Progenitor cell of endocrine pancreas (in vitro differentiated cells): ENCODE results near the gene IGSF9B. TPM values are rescaled to one million over a fixed set of nuclear protein-coding genes. Genes with fewer than 3 reads are reported as not detected.
A peak's percentile ranks its signal among the peaks of the same experiment; 100 is the strongest.

Experiments
- DNase-seq: peaks from one replicate; pipeline ENCODE4 v3.0.0; 2021; ENCODE audit warnings: low spot score; ENCODE audit not compliant: unreplicated experiment
- H3K27ac Mint-ChIP-seq: 2 replicates; pipeline ENCODE4 v1.8.0; 2021; ENCODE audit warnings: mild to moderate bottlenecking, moderate library complexity, mixed read lengths
- H3K27me3 Mint-ChIP-seq: 2 replicates; pipeline ENCODE4 v1.8.0; 2021; ENCODE audit warnings: mixed read lengths
- H3K36me3 Mint-ChIP-seq: 2 replicates; pipeline ENCODE4 v1.8.0; 2022; ENCODE audit warnings: mixed read lengths; ENCODE audit not compliant: insufficient read depth
- H3K4me1 Mint-ChIP-seq: 2 replicates; pipeline ENCODE4 v1.8.0; 2021; ENCODE audit warnings: low read depth, mixed read lengths
- H3K4me3 Mint-ChIP-seq: 2 replicates; pipeline ENCODE4 v1.8.0; 2021; ENCODE audit warnings: low read depth, mild to moderate bottlenecking, moderate library complexity, mixed read lengths
- H3K9me3 Mint-ChIP-seq: 2 replicates; pipeline ENCODE4 v1.8.0; 2021; ENCODE audit warnings: low read depth, mixed read lengths
- total RNA-seq: library from RNA; stranded (reverse); gene quantifications from 2 replicates; pipeline ENCODE4 v1.2.1, GENCODE V29; 2021
- TF ChIP-seq, protein P1 (sequence below): fragments of 200-600 bp; sonication (generic); IDR thresholded peaks from one replicate; pipeline ENCODE4 v1.5.0; 2021; ENCODE audit warnings: antibody characterized with exemption, mild to moderate bottlenecking; ENCODE audit not compliant: unreplicated experiment

IGSF9B gene
- total RNA-seq, 1 donor from 2014 or later = 7.8 TPM

DNA sequence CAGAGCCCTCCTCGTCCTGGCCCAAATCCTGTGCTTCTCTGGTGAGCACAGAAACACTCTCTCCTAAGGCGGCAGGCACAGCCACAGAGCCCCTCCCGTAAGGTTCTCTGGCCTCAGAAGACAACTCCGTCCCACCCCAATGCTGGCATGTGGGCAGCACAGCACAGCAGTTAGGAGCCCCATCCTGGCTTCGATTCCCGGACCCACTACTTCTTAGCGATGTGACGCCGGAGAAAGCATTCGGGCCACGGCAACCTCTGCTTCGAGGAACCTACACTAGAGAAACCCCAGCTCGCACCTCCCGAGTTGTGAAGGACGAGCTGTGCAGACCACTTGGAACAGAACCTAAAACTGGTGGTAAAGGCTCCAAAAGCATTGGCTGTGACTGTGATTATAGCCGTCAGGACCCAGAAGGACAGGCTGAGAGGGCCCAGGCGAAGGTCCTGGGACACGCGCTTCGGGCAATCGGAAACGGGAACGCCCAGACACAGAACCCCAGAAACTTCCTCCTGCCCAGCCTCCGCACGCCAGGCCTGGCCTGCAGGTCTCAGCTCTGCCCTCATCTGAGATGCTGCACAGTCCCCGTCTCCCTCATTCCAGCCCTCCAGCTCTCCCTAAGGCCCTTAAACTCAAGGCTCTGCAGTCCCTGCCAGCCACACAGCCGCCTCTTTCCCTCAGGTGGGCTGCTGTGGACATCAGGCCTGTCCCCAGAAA is 26.6 kb downstream of the IGSF9B start:
- H3K4me1 Mint-ChIP-seq = peaks cover 5% of the 10 kb centered on the region
- no peaks in the 10 kb centered on the region for H3K9me3 Mint-ChIP-seq
- TF ChIP-seq, protein P1, sequence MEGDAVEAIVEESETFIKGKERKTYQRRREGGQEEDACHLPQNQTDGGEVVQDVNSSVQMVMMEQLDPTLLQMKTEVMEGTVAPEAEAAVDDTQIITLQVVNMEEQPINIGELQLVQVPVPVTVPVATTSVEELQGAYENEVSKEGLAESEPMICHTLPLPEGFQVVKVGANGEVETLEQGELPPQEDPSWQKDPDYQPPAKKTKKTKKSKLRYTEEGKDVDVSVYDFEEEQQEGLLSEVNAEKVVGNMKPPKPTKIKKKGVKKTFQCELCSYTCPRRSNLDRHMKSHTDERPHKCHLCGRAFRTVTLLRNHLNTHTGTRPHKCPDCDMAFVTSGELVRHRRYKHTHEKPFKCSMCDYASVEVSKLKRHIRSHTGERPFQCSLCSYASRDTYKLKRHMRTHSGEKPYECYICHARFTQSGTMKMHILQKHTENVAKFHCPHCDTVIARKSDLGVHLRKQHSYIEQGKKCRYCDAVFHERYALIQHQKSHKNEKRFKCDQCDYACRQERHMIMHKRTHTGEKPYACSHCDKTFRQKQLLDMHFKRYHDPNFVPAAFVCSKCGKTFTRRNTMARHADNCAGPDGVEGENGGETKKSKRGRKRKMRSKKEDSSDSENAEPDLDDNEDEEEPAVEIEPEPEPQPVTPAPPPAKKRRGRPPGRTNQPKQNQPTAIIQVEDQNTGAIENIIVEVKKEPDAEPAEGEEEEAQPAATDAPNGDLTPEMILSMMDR = no peak
- peaks cover 3% of the 10 kb centered on the region for H3K27me3 Mint-ChIP-seq
- H3K27ac Mint-ChIP-seq = no peak overlapping the region
- no peak overlapping the region for H3K4me3 Mint-ChIP-seq
- peaks cover 1% of the 10 kb centered on the region for H3K36me3 Mint-ChIP-seq
- DNase-seq = no peak

DNA sequence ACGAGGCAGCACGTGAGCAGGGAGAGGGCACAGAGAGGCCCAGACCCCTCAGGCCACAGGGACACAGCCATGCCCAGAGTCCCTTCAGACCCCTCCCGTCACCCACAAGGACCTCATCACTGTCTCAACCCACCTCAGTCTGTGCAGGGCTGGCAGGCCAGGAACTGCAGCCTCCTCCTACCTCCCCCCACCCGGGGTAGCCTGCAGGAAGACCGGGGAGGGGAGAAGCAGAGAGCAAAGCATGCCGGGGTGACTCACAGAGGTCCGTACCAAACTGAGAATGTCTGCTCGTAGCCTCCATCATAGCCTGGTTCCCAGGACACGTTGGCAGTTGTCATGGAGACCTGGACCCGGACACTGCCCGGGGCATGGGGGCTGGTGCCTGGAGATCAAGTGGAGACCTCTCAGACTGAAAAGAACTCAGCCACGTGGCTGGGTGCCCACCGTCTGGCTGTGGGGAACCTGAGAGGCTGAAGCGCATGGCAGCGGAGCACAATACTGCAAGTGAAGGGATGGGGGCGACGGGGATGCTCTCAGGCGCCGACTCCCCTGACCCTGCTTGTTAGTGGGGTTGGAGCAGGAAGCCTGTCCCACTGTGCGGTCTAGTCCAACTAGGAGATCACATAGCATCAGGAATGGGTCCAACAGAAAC is 27.2 kb downstream of the IGSF9B start:
- no peak for DNase-seq
- H3K36me3 Mint-ChIP-seq = no peaks in the 10 kb centered on the region
- H3K4me1 Mint-ChIP-seq = peaks cover 3% of the 10 kb centered on the region
- peaks cover 3% of the 10 kb centered on the region for H3K27me3 Mint-ChIP-seq
- no peaks in the 10 kb centered on the region for H3K9me3 Mint-ChIP-seq
- H3K4me3 Mint-ChIP-seq = no peak overlapping the region
- H3K27ac Mint-ChIP-seq = no peak overlapping the region
- TF ChIP-seq, protein P1 = no peak

DNA sequence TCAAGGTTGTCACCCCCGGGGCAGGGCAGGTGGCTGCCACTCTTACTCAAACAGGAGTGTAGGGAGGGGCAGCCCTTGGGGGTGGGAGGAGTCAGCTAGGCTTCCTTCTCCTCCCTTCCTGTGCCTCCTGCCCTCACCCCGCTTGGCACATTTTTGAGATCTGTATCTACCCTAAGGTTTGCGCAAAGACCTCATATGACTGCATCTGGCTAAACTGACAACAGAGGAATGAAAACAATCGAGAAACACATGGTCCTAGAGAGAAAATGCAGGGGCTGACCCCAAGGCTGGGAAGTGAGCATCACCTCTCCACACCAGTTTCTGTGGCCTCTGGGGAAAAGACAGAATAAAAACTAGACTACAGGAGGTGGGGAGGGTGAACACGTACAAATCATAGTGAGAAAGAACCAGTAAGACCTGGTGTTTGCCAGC is 28.1 kb downstream of the IGSF9B start:
- no peaks in the 10 kb centered on the region for H3K36me3 Mint-ChIP-seq
- no peak overlapping the region for H3K27ac Mint-ChIP-seq
- H3K4me1 Mint-ChIP-seq = peaks cover 3% of the 10 kb centered on the region
- no peak overlapping the region for H3K4me3 Mint-ChIP-seq
- H3K27me3 Mint-ChIP-seq = peaks cover 3% of the 10 kb centered on the region
- TF ChIP-seq, protein P1 = no peak
- no peak for DNase-seq
- H3K9me3 Mint-ChIP-seq = no peaks in the 10 kb centered on the region

DNA sequence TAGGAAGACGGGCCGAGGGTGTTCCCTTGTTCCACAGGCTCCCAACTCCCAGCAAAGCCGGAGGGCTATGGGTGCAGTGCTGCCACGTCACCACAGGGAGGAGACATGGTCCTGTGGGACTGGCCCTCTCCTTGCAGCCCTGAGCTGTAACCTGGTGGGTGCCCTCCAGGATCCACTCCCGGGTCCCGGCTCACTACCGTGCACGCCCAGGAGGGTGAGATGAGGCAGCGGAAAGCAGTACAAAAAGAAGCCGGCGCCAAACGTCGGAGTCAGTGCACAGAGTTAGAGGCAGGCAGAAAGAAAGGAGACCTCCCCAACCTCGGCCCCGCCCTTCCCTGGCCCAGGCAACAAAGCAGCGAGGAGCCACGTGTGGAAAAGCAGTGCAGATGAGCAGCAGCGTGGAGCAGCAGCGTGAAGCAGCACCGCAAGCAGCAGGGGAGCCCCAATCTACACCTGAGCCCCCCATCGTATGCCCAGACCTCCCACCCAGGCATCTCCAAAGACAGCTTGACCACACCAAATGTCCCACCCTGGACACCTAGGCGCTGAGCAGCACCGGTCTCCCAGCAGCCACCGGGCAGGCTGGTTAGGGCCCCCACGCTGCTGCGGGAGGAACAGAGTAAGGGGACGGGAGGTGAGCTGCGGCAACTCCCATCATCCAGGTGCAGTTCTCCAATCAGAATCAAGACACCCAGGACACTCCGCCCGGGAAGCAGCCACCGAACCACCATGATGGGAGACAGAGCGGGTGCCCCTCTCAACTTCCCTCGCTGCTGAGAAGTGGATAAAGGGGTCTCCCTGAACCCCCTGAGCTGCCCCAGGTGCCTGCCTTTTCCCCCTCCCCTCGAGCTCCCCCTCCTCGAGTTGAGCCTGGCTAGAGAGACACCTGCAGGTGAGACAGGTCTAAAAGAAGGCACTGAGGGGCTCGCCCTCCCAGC is 28.8 kb downstream of the IGSF9B start:
- Mint-ChIP-seq H3K9me3 (no peaks in the 10 kb centered on the region), H3K27ac (no peak overlapping the region), H3K4me1 (peaks cover 3% of the 10 kb centered on the region), H3K36me3 (no peaks in the 10 kb centered on the region), H3K4me3 (no peak overlapping the region), H3K27me3 (peaks cover 3% of the 10 kb centered on the region)
- TF ChIP-seq, protein P1 = peak; percentile 85
- DNase-seq = peak; percentile 71
